GM18907 (cell line): ENCODE results near the gene SYCP3.
A peak's percentile ranks its signal among the peaks of the same experiment; 100 is the strongest.
"Not testable (repeated sequence)": the region's sequence is repeated elsewhere in the genome, so short reads cannot be mapped to it uniquely, and the experiment has no call there.

Experiments used
- ATAC-seq: cut with Tn5 transposase; IDR thresholded peaks from one replicate; pipeline ENCODE4 v1.9.1; 2021; ENCODE audit warnings: mild to moderate bottlenecking, moderate library complexity; ENCODE audit not compliant: unreplicated experiment

SYCP3 gene

GRCh38 chr12:101761350-101761749 is 22.1 kb upstream of the SYCP3 start:
- no peak for ATAC-seq

GRCh38 chr12:101759396-101760047 is 20.3 kb upstream of the SYCP3 start:
- peak; percentile 43 for ATAC-seq

- ATAC-seq: no peak
Observed at GRCh38 chr12:101750152-101750551, 10.9 kb upstream of the SYCP3 start.

- ATAC-seq: no peak
Observed at GRCh38 chr12:101749657-101750056, 10.4 kb upstream of the SYCP3 start.

GRCh38 chr12:101748907-101749306 is 9.6 kb upstream of the SYCP3 start:
- no peak for ATAC-seq

- ATAC-seq: no peak
Observed at GRCh38 chr12:101747697-101748096, 8.4 kb upstream of the SYCP3 start.

GRCh38 chr12:101746661-101747060 is 7.4 kb upstream of the SYCP3 start:
- no peak for ATAC-seq

- ATAC-seq: no peak
Observed at GRCh38 chr12:101746196-101746595, 6.9 kb upstream of the SYCP3 start.

GRCh38 chr12:101745481-101745880 is 6.2 kb upstream of the SYCP3 start:
- ATAC-seq: no peak

- peak; percentile 95 for ATAC-seq
Observed at GRCh38 chr12:101743724-101744472, 4.6 kb upstream of the SYCP3 start.

- no peak for ATAC-seq
Observed at GRCh38 chr12:101743242-101743641, 4.0 kb upstream of the SYCP3 start.

- ATAC-seq: no peak
Observed at GRCh38 chr12:101740980-101741379, 1.7 kb upstream of the SYCP3 start.

GRCh38 chr12:101740566-101740965 is 1.3 kb upstream of the SYCP3 start:
- no peak for ATAC-seq

GRCh38 chr12:101737476-101737875 is 1.8 kb downstream of the SYCP3 start:
- no peak for ATAC-seq

GRCh38 chr12:101734482-101734881 is 4.8 kb downstream of the SYCP3 start:
- ATAC-seq: not testable (repeated sequence)

- ATAC-seq: no peak
Observed at GRCh38 chr12:101733166-101733565, 6.1 kb downstream of the SYCP3 start.

GRCh38 chr12:101732318-101732717 is 6.9 kb downstream of the SYCP3 start:
- ATAC-seq: no peak

- ATAC-seq: no peak
Observed at GRCh38 chr12:101729842-101730241, 9.4 kb downstream of the SYCP3 start.

GRCh38 chr12:101727098-101727497 is 12.2 kb downstream of the SYCP3 start:
- ATAC-seq: no peak

- no peak for ATAC-seq
Observed at GRCh38 chr12:101722392-101722791, 16.9 kb downstream of the SYCP3 start.

GRCh38 chr12:101720118-101720517 is 19.1 kb downstream of the SYCP3 start:
- ATAC-seq: no peak

GRCh38 chr12:101719566-101719965 is 19.7 kb downstream of the SYCP3 start:
- no peak for ATAC-seq
